Body of pancreas (tissue), 4 donors: ENCODE measurements around the gene ME1.

Experiments used
- CTCF ChIP-seq, 7 experiments: fragments of 450-650 bp in 4 of 7; fragments of 200-600 bp in 3 of 7; sonication (generic) in 3 of 7; IDR thresholded peaks; one replicate each; pipeline ENCODE4 v1.5.1; 2016 to 2019; ENCODE audit warnings: antibody characterized with exemption in 7 of 7
- POLR2A ChIP-seq, 3 donors: fragments of 450-650 bp; IDR thresholded peaks; one replicate each; pipeline ENCODE4 v1.6.1; 2016; ENCODE audit warnings: antibody characterized with exemption in 3 of 3, mild to moderate bottlenecking in 2 of 3

- no peak for TF ChIP-seq CTCF (IDR thresholded peaks at IDR 0.05)
- TF ChIP-seq POLR2A (IDR thresholded peaks at IDR 0.05) = no peak
Measured at GRCh38 chr6:83226517-83226916, 204.3 kb downstream of the ME1 start.
